ENCODE data around the gene GDI1.

Gene GDI1

DNA sequence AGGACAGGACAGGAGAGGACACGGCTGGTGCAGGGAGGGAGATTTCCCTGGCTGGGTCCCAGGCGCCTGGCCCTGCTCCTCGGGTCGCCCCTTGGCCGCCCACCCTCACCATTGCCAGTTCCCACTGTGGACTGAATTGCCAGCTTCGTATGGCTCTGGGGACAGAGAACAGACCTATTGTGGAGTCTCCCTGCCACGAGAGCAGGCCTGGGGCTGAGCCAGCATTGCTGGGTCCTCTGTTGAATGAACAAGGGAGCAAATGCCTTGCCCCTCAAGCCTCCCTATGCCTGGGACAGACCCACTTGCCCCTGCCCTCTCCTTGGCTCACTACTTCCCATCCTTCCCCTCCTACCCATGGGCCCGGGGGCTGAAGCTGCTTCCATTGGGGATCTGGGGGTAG, 25.4 kb downstream of the GDI1 start:
- no peak for DNase-seq (ENCODE audit: low read depth)

DNA sequence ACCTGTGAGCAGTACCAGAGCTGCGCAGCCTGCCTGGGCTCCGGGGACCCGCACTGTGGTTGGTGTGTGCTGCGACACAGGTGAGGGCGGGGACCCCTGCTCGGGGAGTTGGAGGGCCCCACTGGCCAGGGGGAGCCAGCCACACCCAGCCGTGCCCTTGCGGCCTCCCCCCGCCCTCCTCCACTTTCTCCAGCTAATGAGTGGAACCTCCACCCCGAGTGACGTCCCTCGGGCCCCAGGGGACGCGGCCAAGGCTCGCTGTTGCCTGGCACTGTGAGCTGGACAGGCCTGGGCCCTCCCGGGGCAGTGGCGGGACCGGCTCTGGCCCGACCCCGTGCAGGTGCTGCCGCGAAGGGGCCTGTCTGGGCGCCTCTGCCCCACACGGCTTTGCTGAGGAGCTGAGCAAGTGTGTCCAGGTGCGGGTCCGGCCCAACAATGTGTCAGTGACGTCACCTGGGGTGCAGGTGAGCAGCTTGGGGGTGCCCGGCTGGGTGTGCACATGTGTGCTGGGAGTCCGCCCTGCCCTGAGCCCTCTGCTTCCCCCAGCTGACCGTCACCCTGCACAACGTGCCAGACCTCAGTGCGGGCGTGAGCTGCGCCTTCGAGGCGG, 26.8 kb downstream of the GDI1 start:
- DNase-seq (ENCODE audit: low read depth): no peak

- no peak for DNase-seq (ENCODE audit: low read depth)
These were observed 27.9 kb downstream of the GDI1 start for GRCh38 chrX:154464806-154465365.

GRCh38 chrX:154465601-154466000, 28.6 kb downstream of the GDI1 start:
- no peak for DNase-seq (ENCODE audit: low read depth)

DNA sequence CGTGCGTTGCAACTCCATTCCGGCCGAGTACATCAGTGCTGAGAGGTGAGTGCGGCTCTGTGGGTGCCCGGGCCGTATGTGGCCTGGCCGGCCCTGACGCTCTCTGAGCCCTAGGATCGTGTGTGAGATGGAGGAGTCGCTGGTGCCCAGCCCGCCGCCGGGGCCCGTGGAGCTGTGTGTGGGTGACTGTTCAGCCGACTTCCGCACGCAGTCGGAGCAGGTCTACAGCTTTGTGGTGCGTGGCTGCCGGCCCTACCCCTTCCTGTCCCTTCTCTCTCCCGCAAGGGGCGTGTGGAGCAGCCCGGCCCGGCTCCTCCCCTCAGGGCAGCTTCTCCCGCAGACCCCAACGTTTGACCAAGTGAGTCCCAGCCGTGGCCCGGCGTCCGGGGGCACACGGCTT, 29.1 kb downstream of the GDI1 start:
- DNase-seq (ENCODE audit: low read depth): no peak

DNA sequence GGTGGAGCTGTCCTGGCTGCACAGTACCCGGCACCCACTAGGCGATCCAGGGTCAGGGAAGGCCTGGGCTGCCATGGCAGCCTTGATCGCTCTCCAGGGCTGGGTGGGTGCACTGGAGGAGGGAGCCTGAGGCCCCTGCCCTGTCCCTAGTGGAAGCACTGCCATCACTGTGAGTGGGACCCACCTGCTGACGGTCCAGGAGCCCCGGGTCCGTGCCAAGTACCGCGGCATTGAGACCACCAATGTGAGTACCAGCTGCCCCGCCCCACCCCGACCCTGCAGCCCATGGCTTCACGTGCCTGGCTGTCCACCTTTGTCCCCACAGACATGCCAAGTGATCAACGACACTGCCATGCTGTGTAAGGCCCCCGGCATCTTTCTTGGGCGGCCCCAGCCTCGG, 30.0 kb downstream of the GDI1 start:
- no peak for DNase-seq (ENCODE audit: low read depth)

- no peak for DNase-seq (ENCODE audit: low read depth)
These were observed 30.6 kb downstream of the GDI1 start for GRCh38 chrX:154467556-154467955.

GRCh38 chrX:154468217-154468616, 31.3 kb downstream of the GDI1 start:
- DNase-seq (ENCODE audit: low read depth): no peak

DNA sequence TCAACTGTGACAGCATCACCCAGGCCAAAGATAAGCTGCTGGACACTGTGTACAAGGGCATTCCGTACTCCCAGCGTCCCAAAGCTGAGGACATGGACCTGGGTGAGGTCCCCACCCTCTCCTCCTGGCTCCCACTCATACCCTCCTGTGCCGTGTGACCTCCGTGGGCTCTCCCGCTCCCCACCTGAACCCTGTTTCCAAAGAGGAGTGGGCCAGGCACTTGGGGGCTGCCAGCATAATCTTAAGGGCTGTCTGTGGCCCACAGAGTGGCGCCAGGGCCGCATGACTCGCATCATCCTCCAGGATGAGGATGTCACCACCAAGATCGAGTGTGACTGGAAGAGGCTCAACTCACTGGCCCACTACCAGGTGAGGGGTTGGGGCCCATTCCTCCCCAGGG, 32.2 kb downstream of the GDI1 start:
- no peak for DNase-seq (ENCODE audit: low read depth)

DNA sequence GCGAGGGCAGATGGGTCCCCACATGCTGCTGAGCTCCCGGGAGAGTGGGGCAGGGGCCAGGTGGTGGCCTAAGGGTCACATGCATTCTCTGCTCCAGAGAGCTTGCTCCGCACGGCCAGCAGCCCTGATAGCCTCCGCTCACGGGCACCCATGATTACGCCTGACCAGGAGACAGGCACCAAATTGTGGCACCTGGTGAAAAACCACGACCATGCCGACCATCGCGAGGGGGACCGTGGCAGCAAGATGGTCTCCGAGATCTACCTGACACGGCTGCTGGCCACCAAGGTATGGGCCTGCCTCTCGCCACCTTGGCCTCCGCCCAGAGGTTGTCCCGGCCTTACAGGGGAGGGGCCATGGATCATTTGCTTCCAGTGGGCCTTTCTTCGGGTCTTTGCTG, 32.9 kb downstream of the GDI1 start:
- DNase-seq (ENCODE audit: low read depth): no peak

DNA sequence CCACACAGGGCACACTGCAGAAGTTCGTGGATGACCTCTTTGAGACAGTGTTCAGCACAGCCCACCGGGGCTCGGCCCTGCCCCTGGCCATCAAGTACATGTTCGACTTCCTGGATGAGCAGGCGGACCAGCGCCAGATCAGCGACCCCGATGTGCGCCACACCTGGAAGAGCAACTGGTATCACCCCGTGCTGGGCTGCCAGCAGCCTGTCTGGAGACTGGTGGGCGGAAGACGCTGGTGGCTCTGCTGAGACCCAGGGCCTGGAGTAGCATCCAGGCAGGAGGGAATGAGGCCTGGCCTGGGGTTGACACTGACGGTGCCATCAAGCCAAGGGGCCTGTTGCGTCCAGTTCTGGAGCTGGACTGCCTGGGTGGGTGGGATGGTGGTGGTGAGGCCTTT, 33.5 kb downstream of the GDI1 start:
- no peak for DNase-seq (ENCODE audit: low read depth)

- DNase-seq (ENCODE audit: low read depth): no peak
These were observed 34.1 kb downstream of the GDI1 start for GRCh38 chrX:154470914-154471568.

- DNase-seq (ENCODE audit: low read depth): no peak
These were observed 35.1 kb downstream of the GDI1 start for GRCh38 chrX:154471839-154472684.

DNA sequence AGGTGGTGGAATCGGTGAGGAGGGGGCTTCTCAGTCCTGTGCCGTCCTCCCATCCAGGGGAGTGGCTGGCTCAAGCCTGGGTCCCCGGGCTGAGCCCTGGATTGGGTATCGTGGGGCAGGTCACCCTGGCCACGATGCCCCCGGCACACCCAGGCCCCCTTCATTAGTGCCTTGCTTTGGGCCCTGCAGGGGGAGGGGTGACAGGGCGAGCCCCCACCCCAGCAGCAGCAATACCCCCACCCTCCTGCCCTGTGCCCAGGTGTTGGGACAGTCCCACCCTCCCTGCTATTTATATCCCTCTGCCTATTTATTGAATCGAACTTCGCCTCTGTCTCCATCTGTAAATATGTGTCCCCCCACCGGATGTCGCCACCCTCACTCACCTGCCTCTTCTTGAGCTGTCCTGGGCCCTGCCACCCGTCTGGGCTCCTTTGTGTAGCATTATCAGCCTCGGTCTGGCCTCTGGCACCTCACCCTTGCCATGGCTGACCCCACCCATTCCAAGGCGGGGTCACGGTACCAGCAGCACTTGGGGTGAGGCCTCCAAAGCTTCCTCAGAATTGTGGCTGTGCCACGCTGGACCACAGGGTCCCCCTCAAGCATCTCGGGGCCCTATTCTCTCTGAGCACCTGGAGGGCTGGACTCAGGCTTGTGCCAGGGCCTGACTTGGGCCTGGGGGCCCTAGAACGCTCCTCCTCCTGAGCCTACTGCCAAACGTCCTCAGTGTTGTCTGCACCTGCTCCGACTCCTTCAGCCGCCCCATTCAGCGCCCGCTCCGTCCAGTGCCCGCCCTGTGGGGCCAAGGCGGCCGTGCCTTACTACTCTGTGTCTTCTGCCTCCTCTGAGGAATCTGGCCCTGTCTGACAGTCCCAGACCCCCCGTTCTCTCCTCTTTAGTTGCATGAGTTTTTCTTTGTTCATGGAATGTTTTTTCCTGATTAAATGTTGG, 36.0 kb downstream of the GDI1 start:
- no peak for DNase-seq (ENCODE audit: low read depth)

- DNase-seq (ENCODE audit: low read depth): no peak
These were observed 36.7 kb downstream of the GDI1 start for GRCh38 chrX:154473683-154474082.

GRCh38 chrX:154476821-154477220, 39.9 kb downstream of the GDI1 start:
- no peak for DNase-seq (ENCODE audit: low read depth)

DNA sequence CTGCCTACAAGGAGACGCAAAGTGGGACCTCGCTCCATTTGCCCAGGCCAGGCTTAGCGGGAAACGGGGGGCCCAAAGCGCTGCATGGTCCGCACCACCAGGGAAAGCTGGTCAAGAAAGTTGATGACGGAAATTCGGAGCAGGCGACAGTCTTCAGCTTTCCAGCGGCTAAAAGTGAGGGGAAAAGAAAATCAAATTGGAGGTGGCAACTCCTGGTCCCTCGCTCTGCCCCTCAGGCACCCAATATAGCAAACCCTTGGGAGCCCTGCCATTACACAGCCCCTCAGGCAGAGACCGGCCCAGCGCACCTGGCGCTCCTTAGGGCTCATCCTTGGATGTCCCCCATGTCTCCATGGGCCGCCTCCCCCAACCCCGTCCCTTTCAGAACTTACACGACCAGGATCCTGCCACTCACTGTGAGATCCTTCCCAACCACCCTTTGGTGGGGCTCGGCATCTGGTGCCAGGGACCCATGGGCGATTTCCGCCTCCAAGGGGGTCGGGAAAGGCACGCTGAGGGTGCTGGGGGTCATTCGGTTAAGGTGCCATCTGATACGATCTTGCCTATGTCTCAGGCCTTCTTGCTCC, 41.0 kb downstream of the GDI1 start:
- no peak for DNase-seq (ENCODE audit: low read depth)

DNA sequence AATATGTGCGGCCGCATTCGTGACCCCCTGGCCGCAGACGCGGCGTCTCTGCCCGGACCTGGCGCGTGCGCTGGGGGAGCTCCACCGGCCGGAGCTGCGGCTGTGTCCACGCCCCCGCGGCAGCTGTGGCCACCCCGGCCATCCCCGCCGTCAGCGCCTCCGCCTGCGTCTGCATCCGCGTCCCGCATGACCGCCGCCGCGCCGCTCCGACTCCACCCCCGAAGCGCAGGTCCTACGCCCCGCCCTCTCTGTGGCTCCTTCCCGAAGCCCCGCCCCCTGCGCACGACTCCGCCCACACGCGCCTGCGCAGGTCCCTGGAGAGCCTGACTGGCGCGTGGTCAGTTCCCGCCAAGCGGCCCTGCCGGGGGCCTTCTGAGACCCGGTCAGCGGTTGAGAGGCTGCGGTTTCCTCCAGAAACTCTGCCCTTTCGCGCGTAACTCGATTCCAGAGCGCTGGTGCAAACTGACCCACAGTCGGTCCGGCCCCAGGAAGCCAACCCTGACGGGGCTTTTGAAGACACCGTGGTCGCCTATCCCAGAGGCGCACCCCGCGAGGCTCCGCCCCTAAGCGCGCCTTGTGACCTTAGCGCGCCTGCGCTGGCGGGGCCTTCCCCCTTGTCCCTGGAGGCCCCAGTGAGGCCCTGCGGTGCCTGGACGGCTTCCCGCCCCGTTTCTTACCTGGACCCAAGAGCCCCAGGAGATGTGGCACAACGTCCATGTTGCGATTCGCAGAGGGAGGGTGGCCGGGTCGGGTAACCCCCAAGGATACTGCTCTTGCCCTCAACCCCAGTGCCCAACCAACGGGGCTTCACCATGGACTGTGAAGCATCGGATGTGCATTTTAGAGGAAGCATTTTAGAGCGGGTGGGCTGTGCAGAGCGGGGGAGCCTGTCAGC, 42.0 kb downstream of the GDI1 start, which contains the start of gene LAGE3:
LAGE3 (minus strand) TSS at position 554 of the 895 bp plus-strand sequence; CDS start at position 188, 366 bp downstream.
- peak; percentile 88 for DNase-seq (ENCODE audit: low read depth)

DNA sequence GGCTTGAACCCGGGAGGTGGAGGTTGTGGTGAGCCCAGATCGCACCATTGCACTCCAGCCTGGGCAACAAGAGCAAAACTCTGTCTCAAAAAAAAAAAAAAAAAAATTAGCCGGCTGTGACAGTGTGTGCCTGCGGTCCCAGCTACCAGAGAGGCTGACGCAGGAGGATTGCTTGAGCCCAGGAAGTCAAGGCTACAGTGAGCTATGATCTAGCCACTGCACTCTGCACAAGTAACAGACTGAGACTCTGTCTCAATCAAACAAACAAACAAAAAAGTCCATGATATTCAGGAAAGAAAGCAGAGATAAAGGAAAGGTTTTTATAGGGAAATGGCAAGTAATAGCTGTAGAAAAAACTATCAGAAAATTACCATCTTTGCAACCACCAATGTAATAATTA, 44.2 kb downstream of the GDI1 start:
- no peak for DNase-seq (ENCODE audit: low read depth)
